Measurements from ENCODE around the gene CDK6.

DNA sequence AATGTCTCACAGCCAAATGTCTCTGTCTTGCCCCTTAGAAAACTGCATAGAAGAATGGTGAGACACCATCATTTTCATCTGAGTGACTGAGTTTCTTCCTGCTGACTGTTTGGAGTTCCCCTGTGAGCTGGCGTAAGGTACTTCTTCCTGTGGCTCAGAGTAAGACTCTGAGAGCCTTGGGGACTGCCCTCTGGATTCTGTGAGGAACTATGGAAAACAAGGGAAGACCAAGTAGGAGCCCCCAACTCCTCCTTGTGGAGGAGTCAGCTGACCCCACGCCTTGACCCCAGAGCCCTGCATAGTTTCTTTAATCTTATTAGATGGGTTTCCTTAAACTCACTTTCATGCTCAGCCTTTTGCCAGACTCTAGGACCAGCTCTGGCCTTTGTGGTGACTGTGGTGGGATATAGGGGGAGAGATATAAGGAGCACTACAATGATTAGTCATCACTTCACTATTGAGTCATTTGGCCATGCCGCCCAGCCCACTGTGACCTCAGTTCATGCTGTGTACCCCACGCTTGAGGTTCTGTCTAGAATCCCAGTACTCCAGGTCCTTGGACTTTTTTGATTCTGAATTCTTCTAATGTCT is 194.4 kb downstream of the CDK6 start:
- TF ChIP-seq POLR2AphosphoS5 (IDR thresholded peaks at IDR 0.05): no peak
- no peak for TF ChIP-seq POLR2A (IDR thresholded peaks at IDR 0.05)
- TF ChIP-seq, protein P1, sequence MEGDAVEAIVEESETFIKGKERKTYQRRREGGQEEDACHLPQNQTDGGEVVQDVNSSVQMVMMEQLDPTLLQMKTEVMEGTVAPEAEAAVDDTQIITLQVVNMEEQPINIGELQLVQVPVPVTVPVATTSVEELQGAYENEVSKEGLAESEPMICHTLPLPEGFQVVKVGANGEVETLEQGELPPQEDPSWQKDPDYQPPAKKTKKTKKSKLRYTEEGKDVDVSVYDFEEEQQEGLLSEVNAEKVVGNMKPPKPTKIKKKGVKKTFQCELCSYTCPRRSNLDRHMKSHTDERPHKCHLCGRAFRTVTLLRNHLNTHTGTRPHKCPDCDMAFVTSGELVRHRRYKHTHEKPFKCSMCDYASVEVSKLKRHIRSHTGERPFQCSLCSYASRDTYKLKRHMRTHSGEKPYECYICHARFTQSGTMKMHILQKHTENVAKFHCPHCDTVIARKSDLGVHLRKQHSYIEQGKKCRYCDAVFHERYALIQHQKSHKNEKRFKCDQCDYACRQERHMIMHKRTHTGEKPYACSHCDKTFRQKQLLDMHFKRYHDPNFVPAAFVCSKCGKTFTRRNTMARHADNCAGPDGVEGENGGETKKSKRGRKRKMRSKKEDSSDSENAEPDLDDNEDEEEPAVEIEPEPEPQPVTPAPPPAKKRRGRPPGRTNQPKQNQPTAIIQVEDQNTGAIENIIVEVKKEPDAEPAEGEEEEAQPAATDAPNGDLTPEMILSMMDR (IDR thresholded peaks at IDR 0.05): no peak

All from prostate gland (tissue), 2 donors.